GM21515 (cell line): Measurements from ENCODE around the gene PCDHGA9.
"Not testable (repeated sequence)": the region's sequence is repeated elsewhere in the genome, so short reads cannot be mapped to it uniquely, and the experiment has no call there.

Experiments
- ATAC-seq: cut with Tn5 transposase; IDR thresholded peaks from one replicate; pipeline ENCODE4 v1.9.1; 2021; ENCODE audit not compliant: unreplicated experiment

Gene PCDHGA9

GRCh38 chr5:141413540-141414069 is 11.0 kb downstream of the PCDHGA9 start:
- no peak for ATAC-seq

GRCh38 chr5:141414548-141415274 is 12.1 kb downstream of the PCDHGA9 start:
- ATAC-seq, result not testable (repeated sequence)

GRCh38 chr5:141415275-141415618 is 12.7 kb downstream of the PCDHGA9 start:
- not testable (repeated sequence) for ATAC-seq

- ATAC-seq, result peak; percentile 82
These were observed 15.1 kb downstream of the PCDHGA9 start, which contains the start of gene PCDHGB7 for GRCh38 chr5:141417494-141418172. PCDHGB7 (plus strand) TSS chr5:141417677; CDS start chr5:141417860, 183 bp downstream.

GRCh38 chr5:141419074-141419880 is 16.7 kb downstream of the PCDHGA9 start:
- no peak for ATAC-seq

- peak; percentile 46 for ATAC-seq
These were observed 18.4 kb downstream of the PCDHGA9 start, which contains the start of gene PCDHGA11 for GRCh38 chr5:141420855-141421488. PCDHGA11 (plus strand) TSS chr5:141421051; CDS start chr5:141421228, 177 bp downstream.

- no peak for ATAC-seq
These were observed 18.9 kb downstream of the PCDHGA9 start for GRCh38 chr5:141421489-141421855.

GRCh38 chr5:141422742-141423291 is 20.2 kb downstream of the PCDHGA9 start:
- no peak for ATAC-seq

GRCh38 chr5:141427783-141428426 is 25.3 kb downstream of the PCDHGA9 start:
- ATAC-seq, result no peak

GRCh38 chr5:141430332-141431113 is 27.9 kb downstream of the PCDHGA9 start, which contains the start of gene PCDHGA12:
PCDHGA12 (plus strand) TSS chr5:141430507; CDS start chr5:141430760, 253 bp downstream.
- ATAC-seq, result peak; percentile 88

GRCh38 chr5:141431286-141431685 is 28.7 kb downstream of the PCDHGA9 start:
- ATAC-seq, result peak; percentile 44

GRCh38 chr5:141432308-141432707 is 29.7 kb downstream of the PCDHGA9 start:
- ATAC-seq, result not testable (repeated sequence)

- ATAC-seq, result not testable (repeated sequence)
These were observed 30.1 kb downstream of the PCDHGA9 start for GRCh38 chr5:141432726-141433125.

- ATAC-seq, result no peak
These were observed 31.4 kb downstream of the PCDHGA9 start for GRCh38 chr5:141434006-141434405.

- ATAC-seq, result no peak
These were observed 34.6 kb downstream of the PCDHGA9 start for GRCh38 chr5:141437221-141437620.

- no peak for ATAC-seq
These were observed 37.0 kb downstream of the PCDHGA9 start for GRCh38 chr5:141439411-141440141.

GRCh38 chr5:141440341-141440740 is 37.8 kb downstream of the PCDHGA9 start:
- ATAC-seq, result no peak

GRCh38 chr5:141441571-141442170 is 39.1 kb downstream of the PCDHGA9 start:
- ATAC-seq, result no peak
